Measurements from ENCODE around the gene NPTXR.
"Not testable (repeated sequence)": the region's sequence is repeated elsewhere in the genome, so short reads cannot be mapped to it uniquely, and the experiment has no call there.

NPTXR gene

DNA sequence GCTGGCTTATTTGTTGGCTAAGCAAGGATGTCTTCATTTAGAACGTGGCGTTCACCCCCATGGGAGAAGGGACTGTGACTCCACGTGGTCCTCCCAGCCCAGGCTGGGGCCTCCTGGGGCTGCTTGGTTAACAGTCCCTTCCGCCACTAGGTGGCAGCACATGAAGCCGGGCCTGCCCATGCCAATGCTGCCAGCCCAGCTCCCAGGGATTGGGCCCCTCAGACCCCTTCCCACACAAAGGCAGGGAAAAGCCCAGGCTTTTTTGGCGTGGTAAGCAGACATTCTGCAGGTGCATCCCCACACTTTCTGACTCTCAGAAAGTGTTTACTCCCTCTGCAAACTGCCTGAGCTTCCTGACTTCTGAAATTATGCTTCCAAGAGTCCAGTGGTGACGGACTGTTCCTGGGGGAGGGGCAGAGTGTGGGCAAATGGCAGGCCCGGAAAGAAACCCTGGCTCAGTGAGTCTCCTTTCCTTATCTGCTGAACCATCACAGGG, 25.1 kb upstream of the NPTXR start:
- DNase-seq = peak in 49 of 58 donors; percentile 14 to 90 (median 59)

- no peak for DNase-seq
Measured at GRCh38 chr22:38868286-38868721, 24.5 kb upstream of the NPTXR start.

GRCh38 chr22:38867471-38868285, 23.9 kb upstream of the NPTXR start:
- no peak for DNase-seq

GRCh38 chr22:38867124-38867455, 23.3 kb upstream of the NPTXR start:
- DNase-seq = no peak

GRCh38 chr22:38866399-38867123, 22.7 kb upstream of the NPTXR start:
- no peak for DNase-seq

DNA sequence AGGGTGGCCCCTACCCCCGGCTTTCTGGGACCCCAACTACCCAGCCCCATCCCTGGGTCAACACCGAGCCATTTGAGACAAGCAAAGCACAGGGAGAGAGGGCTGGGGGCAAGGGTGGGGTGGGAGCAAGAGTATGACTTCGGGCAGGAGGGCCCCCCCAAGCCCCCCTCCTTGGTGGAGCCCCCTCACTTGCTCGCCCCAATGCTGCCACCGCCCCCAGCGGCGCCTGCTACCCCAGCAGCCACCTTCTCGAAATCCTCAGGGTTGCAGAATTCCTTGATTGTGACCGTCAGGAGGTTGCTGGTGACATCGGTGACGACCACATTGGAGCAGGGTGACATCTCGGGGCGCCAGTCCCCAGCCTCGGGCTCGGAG, 22.2 kb upstream of the NPTXR start:
- no peak for DNase-seq

GRCh38 chr22:38865201-38866023, 21.6 kb upstream of the NPTXR start:
- no peak for DNase-seq

- DNase-seq = peak in 2 of 58 donors; percentile 27 to 52
Measured at GRCh38 chr22:38864361-38865191, 20.7 kb upstream of the NPTXR start.

- no peak for DNase-seq
Measured at GRCh38 chr22:38863531-38864131, 19.8 kb upstream of the NPTXR start.

GRCh38 chr22:38862375-38863329, 18.8 kb upstream of the NPTXR start:
- DNase-seq = peak in 28 of 58 donors; percentile 8 to 68 (median 37)

GRCh38 chr22:38861927-38862326, 18.1 kb upstream of the NPTXR start:
- no peak for DNase-seq

DNA sequence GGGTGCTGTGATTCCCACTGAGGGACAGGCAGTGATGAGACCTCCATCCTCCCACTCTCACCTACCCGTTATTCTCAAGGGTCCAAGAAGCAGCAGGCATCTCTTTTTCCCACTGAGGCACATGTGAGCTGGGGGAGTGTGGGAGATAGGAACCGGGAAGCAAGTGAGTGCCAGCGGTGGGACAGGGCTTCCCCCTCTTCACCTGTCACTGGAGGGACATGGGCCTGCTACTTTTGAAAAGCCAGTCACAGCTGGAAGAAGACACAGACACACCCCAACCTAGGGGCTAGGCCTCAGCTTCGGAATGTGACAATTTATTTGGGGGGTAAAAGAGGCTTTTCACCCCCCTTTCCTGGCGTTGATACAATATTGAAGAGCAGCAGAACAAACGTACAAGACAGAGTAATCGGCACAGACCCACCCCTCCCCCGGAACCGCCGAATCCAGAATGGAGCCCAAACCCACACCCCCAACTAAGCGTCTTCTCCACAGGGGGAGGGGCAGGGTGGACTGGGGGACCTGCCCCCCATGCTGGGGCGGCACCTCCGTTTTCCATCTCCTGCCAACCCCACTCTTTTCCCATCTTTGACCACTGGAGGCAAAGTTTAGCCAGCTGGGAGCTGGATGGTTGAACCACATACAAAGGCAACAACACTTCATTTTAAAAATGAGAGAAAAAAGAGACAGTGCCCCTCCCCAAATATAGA, 17.5 kb upstream of the NPTXR start:
- no peak for DNase-seq

DNA sequence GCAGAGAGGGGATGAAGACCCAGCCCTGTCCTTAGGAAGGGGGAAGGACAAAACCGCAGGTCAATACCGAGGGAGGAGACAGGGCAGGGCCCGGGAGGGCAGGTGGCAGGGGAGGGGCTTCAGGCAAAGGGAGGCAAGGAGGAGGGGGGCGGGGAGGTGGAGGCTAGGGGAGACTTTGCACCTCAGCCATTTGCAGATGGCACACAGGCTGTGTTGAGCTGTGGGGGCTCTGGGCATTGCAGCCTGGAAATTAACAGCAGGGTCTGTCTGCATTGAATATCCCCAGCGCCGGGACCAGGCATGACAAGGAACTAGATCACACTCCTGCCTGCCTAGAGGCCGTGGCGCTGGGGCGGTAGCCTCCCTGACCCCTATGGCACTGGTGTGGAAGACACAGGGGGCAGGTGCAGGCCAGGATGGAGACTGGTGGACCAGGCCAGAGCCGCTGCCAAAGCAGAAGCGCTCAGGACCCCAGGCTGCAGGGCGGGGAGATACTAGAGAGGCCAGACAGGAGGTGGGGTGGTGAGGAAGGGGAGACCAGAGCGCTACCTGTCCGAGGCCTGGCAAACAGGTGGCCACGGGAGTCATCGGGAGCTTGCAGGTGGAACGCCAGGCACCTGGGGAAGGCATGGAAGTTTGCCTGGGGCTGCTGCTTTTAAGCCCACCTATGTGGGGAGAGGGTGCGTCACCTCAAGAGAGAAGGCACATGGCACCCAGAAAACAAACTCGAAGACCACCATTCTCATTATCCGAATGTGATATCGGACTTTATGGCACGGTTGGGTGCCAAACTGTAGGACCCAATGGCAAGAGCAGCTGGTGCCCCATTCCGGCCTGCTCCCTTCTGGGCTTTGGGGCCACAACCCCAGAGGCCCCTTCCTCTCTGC, 16.7 kb upstream of the NPTXR start:
- DNase-seq = no peak

DNA sequence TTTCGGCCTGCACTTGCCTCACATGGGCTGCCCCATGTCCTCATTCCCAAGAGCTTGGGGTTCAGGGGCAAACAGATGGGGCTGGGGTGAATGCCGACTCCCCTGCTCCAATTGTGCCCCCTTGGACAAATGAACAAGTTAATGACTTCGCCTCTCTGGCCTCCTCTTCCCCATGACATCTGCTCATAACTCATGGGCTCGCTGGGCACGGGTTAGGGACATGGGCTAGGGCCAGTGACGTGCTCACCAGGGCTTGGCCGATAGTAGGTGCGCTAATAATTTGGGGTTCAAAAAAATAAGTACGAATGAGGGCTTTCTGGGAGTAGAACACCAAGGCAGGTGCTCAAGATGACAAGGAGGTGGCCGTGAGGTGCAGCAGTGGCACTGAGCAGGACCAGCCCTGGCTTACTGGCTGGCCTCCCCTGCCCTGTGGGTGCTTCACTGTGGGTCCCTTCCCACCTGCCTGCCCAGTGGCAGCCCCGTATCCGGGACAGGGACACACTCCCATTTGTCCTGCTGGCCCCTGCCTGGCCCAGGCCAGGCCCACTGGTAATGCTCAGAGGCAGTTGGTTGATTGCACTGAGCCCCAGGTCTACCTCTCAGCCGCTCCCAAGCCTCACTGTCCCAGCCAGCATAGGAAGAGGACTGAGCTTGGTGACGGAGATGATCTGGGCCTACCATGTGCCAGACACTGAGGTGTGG, 15.9 kb upstream of the NPTXR start:
- DNase-seq = no peak

GRCh38 chr22:38858492-38858891, 14.7 kb upstream of the NPTXR start:
- DNase-seq = no peak

DNA sequence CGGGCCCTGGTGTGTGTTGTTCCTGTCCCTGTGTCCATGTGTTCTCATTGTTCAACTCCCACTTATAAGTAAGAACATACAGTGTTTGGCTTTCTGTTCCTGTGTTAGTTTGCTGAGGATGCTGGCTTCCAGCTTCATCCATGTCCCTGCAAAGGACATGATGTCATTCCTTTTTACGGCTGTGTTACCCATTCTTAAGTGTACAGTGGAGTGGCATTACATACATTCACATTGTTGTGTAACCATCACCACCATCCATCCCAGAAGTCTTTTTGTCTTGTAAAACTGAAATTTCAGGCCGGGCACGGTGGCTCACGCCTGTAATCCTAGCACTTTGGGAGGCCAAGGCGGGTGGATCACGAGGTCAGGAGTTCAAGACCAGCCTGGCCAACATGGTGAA, 10.6 kb upstream of the NPTXR start:
- not testable (repeated sequence) for DNase-seq

GRCh38 chr22:38853883-38854282, 10.1 kb upstream of the NPTXR start:
- not testable (repeated sequence) for DNase-seq

Measured in anterior cingulate cortex (tissue), 58 donors.